Activated CD8-positive, alpha-beta T cell treated with anti-CD3 and anti-CD28 coated beads, Interleukin-2, amount 10 ng/mL, durations not matched to agents 7 days and 5 days (primary cell): Measurements from ENCODE around the gene ARSI. TPM values are rescaled to one million over a fixed set of nuclear protein-coding genes. Genes with fewer than 3 reads are reported as not detected.
"Not testable (repeated sequence)": the region's sequence is repeated elsewhere in the genome, so short reads cannot be mapped to it uniquely, and the experiment has no call there.

ENCODE experiments used
- ATAC-seq: fragments of 150-1000 bp; cut with Tn5 transposase; one replicate; pipeline ENCODE4 v1.10.0; 2021; ENCODE audit warnings: moderate library complexity
- CTCF ChIA-PET: fragments of 350-600 bp; sonication (Branson Sonifier 250); formaldehyde crosslinking; loops from one replicate; lab custom pipeline; 2021; ENCODE audit warnings: antibody characterized with exemption; lab: Charles Lee
- POLR2A ChIA-PET: fragments of 350-600 bp; sonication (Branson Sonifier 250); formaldehyde crosslinking; loops from one replicate; lab custom pipeline; 2021; ENCODE audit warnings: antibody characterized with exemption; lab: Charles Lee
- DNase-seq: peaks from one replicate; pipeline ENCODE4 v3.0.0-alpha.2; 2020
- H3K27ac Mint-ChIP-seq: one replicate; pipeline ENCODE4 v1.8.0; 2021; ENCODE audit warnings: mild to moderate bottlenecking, mixed read lengths
- H3K27me3 Mint-ChIP-seq: one replicate; pipeline ENCODE4 v1.8.0; 2021; ENCODE audit warnings: low read depth, mixed read lengths
- H3K36me3 Mint-ChIP-seq: one replicate; pipeline ENCODE4 v1.8.0; 2021; ENCODE audit warnings: low read depth, mixed read lengths
- H3K4me1 Mint-ChIP-seq: one replicate; pipeline ENCODE4 v1.8.0; 2021; ENCODE audit warnings: low read depth, mixed read lengths
- H3K4me3 Mint-ChIP-seq: one replicate; pipeline ENCODE4 v1.8.0; 2021; ENCODE audit warnings: mild to moderate bottlenecking, mixed read lengths
- H3K9me3 Mint-ChIP-seq: one replicate; pipeline ENCODE4 v1.8.0; 2022; ENCODE audit warnings: mixed read lengths; ENCODE audit not compliant: insufficient read depth
- total RNA-seq, 2 experiments: library from RNA; stranded (reverse); gene quantifications; one replicate each; pipeline ENCODE4 v1.2.3, GENCODE V29; 2021

ARSI gene
- total RNA-seq, 2 experiments from 2014 or later, result not detected

- Mint-ChIP-seq H3K27me3 (peaks cover 2% of the 10 kb centered on the region), H3K27ac (no peak overlapping the region), H3K4me1 (no peaks in the 10 kb centered on the region), H3K36me3 (no peaks in the 10 kb centered on the region), H3K4me3 (no peak overlapping the region), H3K9me3 (no peaks in the 10 kb centered on the region)
- ATAC-seq (no peak), DNase-seq (no peak)
- ChIA-PET POLR2A (interaction anchor here (0.7 kb wide), 1 partner anchor 343 kb away, joined by 3 read pairs; no protein-coding TSS in a partner anchor), CTCF (no interaction called here)
Observed at GRCh38 chr5:150256410-150257064, 46.2 kb downstream of the ARSI start.

DNA sequence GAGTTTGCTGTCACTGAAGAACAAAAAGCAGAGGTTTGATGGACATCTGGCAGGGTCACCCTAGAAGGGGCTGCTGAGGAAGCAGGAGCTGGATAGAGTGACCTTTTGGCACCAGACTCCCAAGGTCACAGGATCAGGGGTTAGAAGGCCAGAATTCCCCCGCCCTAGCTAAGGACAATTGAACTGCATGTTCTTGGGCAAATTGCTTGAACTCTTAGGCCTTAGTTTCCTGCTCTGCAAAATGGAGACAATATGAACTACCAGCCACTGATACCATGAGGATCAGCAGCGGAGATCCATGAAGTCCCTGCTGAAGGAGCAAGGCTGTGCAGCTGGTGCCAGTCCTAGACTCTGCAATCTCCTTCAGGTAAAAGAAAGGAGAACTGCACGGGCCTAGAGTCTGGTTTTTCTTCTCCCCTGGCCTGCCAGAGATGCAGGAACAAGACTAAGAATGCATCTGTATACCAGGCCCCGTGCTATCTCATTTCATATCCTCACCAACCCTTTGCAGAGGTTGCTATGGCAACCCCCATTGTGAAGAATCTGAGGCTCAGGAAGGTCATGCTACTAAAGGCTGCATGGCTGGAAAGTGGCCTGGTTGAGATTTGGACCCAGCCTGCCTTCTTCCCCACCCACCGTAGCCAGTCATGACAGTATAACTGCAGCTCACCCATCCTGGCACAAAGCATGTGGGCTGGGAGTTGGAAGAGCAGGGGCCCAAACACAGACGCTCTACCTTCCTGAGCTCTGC is 46.9 kb downstream of the ARSI start:
- CTCF ChIA-PET, result no interaction called here
- POLR2A ChIA-PET, result no interaction called here
- Mint-ChIP-seq H3K4me1 (no peaks in the 10 kb centered on the region), H3K27ac (no peak overlapping the region), H3K27me3 (peaks cover 2% of the 10 kb centered on the region), H3K9me3 (no peaks in the 10 kb centered on the region), H3K36me3 (no peaks in the 10 kb centered on the region), H3K4me3 (no peak overlapping the region)
- ATAC-seq (no peak), DNase-seq (no peak)

DNA sequence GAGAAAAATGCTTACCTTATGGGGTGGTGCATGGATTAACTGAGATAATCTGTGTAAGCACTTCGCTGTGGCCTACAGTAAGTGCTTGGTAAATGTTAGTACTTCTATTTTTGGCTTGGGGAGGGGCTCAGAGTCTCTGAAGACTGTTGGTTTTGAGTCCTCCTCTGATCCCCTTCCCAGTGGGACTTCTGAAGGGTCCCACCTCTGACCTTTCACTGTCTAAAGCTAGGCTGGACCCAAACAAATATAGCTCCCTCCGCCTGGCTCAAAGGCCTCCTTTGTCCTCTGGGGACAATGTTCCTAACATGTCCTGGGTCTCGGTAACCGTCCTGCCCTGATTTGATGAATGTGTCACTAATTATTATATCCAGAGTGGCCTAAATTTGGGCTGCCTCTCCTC is 47.9 kb downstream of the ARSI start:
- ChIA-PET CTCF (no interaction called here), POLR2A (no interaction called here)
- ATAC-seq (no peak), DNase-seq (no peak)
- H3K27ac Mint-ChIP-seq, result no peak overlapping the region
- H3K9me3 Mint-ChIP-seq, result no peaks in the 10 kb centered on the region
- H3K36me3 Mint-ChIP-seq, result no peaks in the 10 kb centered on the region
- no peaks in the 10 kb centered on the region for H3K4me1 Mint-ChIP-seq
- H3K4me3 Mint-ChIP-seq, result no peak overlapping the region
- H3K27me3 Mint-ChIP-seq, result peaks cover 2% of the 10 kb centered on the region

DNA sequence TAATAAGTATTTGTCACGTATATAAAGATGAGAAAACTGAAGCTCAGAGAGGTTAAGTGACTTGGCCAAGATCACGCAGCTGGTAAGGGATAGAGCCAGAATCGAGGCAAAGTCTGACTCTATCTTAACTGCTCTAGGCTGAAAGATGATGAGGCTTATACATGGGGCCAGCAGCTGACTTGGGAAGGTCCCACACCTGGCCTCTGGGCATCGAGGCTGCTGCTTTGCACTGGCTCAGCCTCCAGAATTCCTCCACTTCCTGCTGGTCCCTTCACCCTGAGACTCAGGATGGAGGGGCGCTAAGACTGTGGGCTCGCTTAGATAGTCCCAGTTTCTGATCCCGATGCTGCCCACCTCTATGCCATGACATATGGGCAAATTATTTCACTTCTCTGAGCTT is 48.3 kb downstream of the ARSI start:
- Mint-ChIP-seq H3K36me3 (no peaks in the 10 kb centered on the region), H3K4me1 (no peaks in the 10 kb centered on the region), H3K27ac (no peak overlapping the region), H3K4me3 (no peak overlapping the region), H3K9me3 (no peaks in the 10 kb centered on the region), H3K27me3 (peaks cover 2% of the 10 kb centered on the region)
- CTCF ChIA-PET, result no interaction called here
- no peak for ATAC-seq
- POLR2A ChIA-PET, result no interaction called here
- no peak for DNase-seq

- Mint-ChIP-seq H3K36me3 (no peaks in the 10 kb centered on the region), H3K9me3 (no peaks in the 10 kb centered on the region), H3K4me3 (no peak overlapping the region), H3K27ac (peak overlapping the region; percentile 7), H3K4me1 (no peaks in the 10 kb centered on the region), H3K27me3 (peaks cover 2% of the 10 kb centered on the region)
- POLR2A ChIA-PET, result no interaction called here
- DNase-seq (no peak), ATAC-seq (no peak)
- CTCF ChIA-PET, result no interaction called here
Observed at GRCh38 chr5:150253416-150254208, 49.1 kb downstream of the ARSI start.

DNA sequence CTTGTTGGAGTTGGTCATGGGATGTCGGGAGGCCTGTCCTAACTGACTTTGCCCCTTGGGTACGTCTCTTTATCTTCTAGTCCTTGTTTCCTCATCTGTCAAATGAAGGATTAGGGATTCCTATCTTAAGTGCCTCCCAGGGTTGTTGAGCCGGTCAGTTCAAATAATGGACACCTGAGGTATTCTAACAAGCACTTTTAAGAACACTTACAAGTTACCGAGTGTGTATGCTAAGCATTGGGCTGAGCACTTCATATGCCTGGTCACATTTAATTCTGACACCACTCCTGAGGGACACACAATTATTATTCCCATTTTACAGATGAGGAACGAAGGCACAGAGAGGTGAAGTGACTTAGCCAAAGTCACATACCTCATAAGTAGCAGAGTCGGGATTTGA is 50.2 kb downstream of the ARSI start:
- H3K4me1 Mint-ChIP-seq, result no peaks in the 10 kb centered on the region
- H3K9me3 Mint-ChIP-seq, result no peaks in the 10 kb centered on the region
- ATAC-seq (no peak), DNase-seq (no peak)
- ChIA-PET CTCF (no interaction called here), POLR2A (interaction anchor here (0.7 kb wide), 1 partner anchor 16 kb away, joined by 3 read pairs; no protein-coding TSS in a partner anchor)
- no peak overlapping the region for H3K4me3 Mint-ChIP-seq
- peaks cover 2% of the 10 kb centered on the region for H3K27me3 Mint-ChIP-seq
- no peaks in the 10 kb centered on the region for H3K36me3 Mint-ChIP-seq
- no peak overlapping the region for H3K27ac Mint-ChIP-seq

- peaks cover 2% of the 10 kb centered on the region for H3K27me3 Mint-ChIP-seq
- no peaks in the 10 kb centered on the region for H3K36me3 Mint-ChIP-seq
- DNase-seq (no peak), ATAC-seq (no peak)
- H3K4me1 Mint-ChIP-seq, result no peaks in the 10 kb centered on the region
- no peaks in the 10 kb centered on the region for H3K9me3 Mint-ChIP-seq
- H3K27ac Mint-ChIP-seq, result no peak overlapping the region
- POLR2A ChIA-PET, result no interaction called here
- CTCF ChIA-PET, result no interaction called here
- no peak overlapping the region for H3K4me3 Mint-ChIP-seq
Observed at GRCh38 chr5:150251504-150251903, 51.2 kb downstream of the ARSI start.

GRCh38 chr5:150249744-150250143 is 53.0 kb downstream of the ARSI start:
- ATAC-seq (no peak), DNase-seq (no peak)
- Mint-ChIP-seq H3K9me3 (no peaks in the 10 kb centered on the region), H3K4me3 (no peak overlapping the region), H3K27me3 (peaks cover 2% of the 10 kb centered on the region), H3K27ac (no peak overlapping the region), H3K4me1 (no peaks in the 10 kb centered on the region), H3K36me3 (no peaks in the 10 kb centered on the region)
- POLR2A ChIA-PET, result no interaction called here
- CTCF ChIA-PET, result no interaction called here

GRCh38 chr5:150248946-150249345 is 53.8 kb downstream of the ARSI start:
- ATAC-seq, result no peak
- H3K4me1 Mint-ChIP-seq, result no peaks in the 10 kb centered on the region
- peaks cover under 1% of the 10 kb centered on the region for H3K27me3 Mint-ChIP-seq
- POLR2A ChIA-PET, result no interaction called here
- no peaks in the 10 kb centered on the region for H3K36me3 Mint-ChIP-seq
- H3K9me3 Mint-ChIP-seq, result no peaks in the 10 kb centered on the region
- DNase-seq, result no peak
- H3K4me3 Mint-ChIP-seq, result no peak overlapping the region
- no peak overlapping the region for H3K27ac Mint-ChIP-seq
- CTCF ChIA-PET, result no interaction called here

DNA sequence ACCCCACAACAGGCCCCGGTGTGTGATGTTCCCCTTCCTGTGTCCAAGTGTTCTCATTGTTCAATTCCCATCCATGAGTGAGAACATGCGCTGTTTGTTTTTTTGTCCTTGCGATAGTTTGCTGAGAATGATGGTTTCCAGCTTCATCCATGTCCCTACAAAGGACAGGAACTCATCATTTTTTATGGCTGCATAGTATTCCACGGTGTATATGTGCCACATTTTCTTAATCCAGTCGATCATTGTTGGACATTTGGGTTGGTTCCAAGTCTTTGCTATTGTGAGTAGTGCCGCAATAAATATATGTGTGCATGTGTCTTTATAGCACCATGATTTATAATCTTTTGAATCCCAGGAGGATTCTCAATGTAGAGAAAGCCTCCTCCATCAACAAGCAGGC is 54.2 kb downstream of the ARSI start:
- H3K27me3 Mint-ChIP-seq, H3K27ac Mint-ChIP-seq, H3K4me3 Mint-ChIP-seq, DNase-seq, CTCF ChIA-PET, H3K36me3 Mint-ChIP-seq, ATAC-seq, POLR2A ChIA-PET, H3K9me3 Mint-ChIP-seq, H3K4me1 Mint-ChIP-seq: not testable (repeated sequence)

DNA sequence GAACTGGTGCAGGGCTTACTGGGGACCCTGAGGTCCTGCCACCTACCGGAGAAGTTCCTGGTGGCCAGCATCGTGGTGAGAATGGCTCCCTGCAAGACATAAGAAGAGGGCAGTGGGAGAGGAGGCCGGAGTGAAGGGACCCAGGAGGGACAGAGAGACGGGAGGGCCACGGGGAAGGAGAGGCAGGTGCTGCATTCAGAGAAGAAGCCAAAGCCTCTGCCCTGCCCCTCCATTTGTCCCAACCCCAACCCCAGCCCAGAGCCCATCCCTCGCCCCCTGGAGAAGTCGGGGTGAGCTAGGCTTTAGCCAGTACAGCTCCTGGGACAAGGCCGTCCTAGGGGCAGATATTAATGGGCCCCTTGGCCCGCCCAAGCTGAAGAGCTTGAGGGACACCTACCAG is 55.0 kb downstream of the ARSI start:
- ChIA-PET POLR2A (no interaction called here), CTCF (no interaction called here)
- ATAC-seq (no peak), DNase-seq (no peak)
- no peaks in the 10 kb centered on the region for H3K36me3 Mint-ChIP-seq
- H3K4me3 Mint-ChIP-seq, result no peak overlapping the region
- no peak overlapping the region for H3K27ac Mint-ChIP-seq
- no peaks in the 10 kb centered on the region for H3K4me1 Mint-ChIP-seq
- no peaks in the 10 kb centered on the region for H3K27me3 Mint-ChIP-seq
- no peaks in the 10 kb centered on the region for H3K9me3 Mint-ChIP-seq

- POLR2A ChIA-PET, result no interaction called here
- H3K4me1 Mint-ChIP-seq, result no peaks in the 10 kb centered on the region
- CTCF ChIA-PET, result no interaction called here
- H3K27me3 Mint-ChIP-seq, result no peaks in the 10 kb centered on the region
- H3K9me3 Mint-ChIP-seq, result no peaks in the 10 kb centered on the region
- no peaks in the 10 kb centered on the region for H3K36me3 Mint-ChIP-seq
- DNase-seq (no peak), ATAC-seq (no peak)
- no peak overlapping the region for H3K4me3 Mint-ChIP-seq
- no peak overlapping the region for H3K27ac Mint-ChIP-seq
Observed at GRCh38 chr5:150246835-150247234, 55.9 kb downstream of the ARSI start.
